Myocyte (in vitro differentiated cells): ENCODE measurements around the gene LYRM2. TPM values are rescaled to one million over a fixed set of nuclear protein-coding genes. Genes with fewer than 3 reads are reported as not detected.

Source experiments
- DNase-seq: peaks from one replicate; pipeline ENCODE4 v3.0.0-alpha.2; 2012; ENCODE audit warnings: low read depth
- total RNA-seq: library from RNA; depleted of rRNA; stranded (reverse); fragments of >200 nt; gene quantifications from 2 replicates; pipeline ENCODE4 v1.2.3, GENCODE V29; 2014

LYRM2 gene
- total RNA-seq, 1 donor from 2014 or later = 44.3 TPM

DNA sequence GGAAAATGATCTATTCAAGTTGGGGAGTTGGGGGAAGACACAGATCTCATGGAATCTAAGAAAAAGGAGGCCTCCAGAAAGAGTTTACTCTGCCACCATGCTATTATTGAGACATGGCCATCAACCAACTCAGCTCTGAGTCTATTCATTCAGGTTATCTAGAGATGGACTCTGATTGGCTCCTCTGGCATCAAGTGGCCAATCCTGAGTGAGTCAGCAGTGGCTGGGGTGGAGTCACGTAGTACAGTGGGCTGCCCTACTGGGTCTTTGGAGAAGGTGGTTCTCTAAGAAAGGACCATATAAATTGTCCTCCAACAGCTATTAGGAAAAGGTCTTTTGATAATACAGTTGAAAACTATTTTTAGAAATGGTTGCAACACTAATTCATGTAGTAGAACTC lies 42.1 kb downstream of the LYRM2 start:
- DNase-seq = no peak

DNA sequence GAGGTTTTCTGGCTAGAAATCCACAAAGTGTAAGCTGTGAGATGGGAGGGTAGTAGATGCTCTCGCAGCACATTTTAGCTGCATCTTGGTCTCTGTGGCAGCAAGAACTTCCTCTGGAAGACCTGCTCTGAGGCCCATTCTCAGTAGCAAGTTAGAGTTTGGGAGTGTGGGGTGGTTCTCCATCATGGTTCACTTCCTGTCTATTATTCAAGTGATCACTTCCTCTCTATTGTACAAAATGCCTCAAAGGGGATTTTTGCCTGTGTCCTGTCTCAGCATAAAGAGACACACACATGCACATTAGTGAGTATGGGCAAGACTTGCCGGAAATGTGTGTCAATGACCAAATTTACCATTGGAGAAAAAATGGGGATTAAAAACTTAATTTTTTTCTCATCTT lies 42.5 kb downstream of the LYRM2 start:
- DNase-seq = no peak

DNA sequence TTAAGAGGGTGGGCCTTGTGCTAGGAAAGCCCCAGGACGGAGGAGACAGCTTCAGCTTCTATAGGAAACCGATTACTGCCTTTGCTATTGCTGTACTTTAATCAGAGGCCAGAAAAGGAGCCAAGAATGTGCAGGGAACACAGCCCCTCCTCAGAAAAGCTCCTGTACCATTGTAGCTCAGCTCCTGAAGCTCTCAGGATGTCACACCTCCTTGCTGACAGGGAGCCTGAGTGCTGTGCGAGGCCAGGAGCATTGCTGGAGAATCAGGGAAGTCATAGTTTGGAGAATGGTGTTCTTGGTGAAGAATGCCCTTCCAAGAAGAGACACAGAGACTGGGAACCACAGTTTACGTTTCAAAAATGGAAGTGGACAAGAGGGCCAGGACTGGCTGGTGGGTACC lies 46.8 kb downstream of the LYRM2 start:
- no peak for DNase-seq

DNA sequence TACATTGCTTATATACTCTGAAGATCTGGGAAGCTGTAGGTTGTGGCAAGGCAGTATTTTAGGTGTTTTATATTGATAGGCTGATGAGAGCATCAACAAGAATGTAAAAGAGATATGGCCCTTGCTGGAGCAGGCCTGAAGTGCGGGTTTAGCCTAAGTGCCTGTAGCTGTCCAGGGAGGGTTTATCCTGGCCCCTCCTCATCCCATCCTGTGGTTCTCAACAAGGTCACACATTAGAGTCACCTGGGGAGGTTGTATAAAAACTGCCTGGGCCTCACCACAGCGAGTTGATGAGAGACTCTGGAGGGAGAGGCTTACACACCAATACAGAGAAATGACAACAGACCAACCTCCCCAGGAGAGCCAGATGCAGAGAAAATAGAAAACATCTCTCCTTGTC lies 48.4 kb downstream of the LYRM2 start:
- no peak for DNase-seq

- no peak for DNase-seq
These were observed 49.1 kb downstream of the LYRM2 start for GRCh38 chr6:89589297-89590025.

- DNase-seq = no peak
These were observed 53.4 kb downstream of the LYRM2 start for GRCh38 chr6:89585154-89585553.

DNA sequence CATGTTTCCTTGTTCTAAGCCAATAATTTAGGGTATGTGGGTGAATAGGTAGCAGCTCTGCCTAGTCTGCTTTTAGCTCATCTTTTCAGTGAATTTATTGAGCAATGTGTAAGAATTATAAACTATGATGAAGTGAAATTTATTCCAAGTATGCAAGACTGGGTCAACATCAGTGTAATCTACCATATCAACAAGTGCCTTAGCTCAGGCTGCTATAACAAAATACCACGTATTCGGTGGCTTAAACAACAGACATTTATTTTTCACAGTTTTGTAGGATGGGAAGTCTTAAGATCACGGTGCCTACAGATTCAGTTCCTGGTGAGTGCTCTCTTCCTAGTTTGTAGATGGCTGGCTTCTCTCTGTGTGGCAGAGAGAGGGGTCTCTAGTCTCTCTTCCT lies 54.0 kb downstream of the LYRM2 start:
- no peak for DNase-seq

DNA sequence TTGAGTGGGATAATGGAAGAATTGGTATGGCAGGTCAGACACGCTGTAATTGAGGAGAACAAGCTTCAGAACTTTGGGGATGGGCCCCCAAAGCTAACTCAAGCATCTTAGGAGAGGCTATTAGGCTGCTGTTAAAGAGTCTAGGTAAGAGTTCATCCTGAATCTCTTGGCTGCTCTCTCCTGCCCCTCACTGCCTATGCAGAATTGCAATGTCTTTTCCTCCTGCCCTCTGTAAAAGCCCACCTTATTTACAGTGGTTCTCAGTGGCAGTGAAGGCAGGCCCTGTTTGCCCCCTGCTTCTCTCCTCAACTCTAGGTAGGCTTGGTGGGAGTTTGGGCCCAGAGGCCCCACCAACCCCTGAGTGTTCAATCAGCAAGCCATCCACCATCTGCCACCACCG lies 55.0 kb downstream of the LYRM2 start:
- DNase-seq = no peak

DNA sequence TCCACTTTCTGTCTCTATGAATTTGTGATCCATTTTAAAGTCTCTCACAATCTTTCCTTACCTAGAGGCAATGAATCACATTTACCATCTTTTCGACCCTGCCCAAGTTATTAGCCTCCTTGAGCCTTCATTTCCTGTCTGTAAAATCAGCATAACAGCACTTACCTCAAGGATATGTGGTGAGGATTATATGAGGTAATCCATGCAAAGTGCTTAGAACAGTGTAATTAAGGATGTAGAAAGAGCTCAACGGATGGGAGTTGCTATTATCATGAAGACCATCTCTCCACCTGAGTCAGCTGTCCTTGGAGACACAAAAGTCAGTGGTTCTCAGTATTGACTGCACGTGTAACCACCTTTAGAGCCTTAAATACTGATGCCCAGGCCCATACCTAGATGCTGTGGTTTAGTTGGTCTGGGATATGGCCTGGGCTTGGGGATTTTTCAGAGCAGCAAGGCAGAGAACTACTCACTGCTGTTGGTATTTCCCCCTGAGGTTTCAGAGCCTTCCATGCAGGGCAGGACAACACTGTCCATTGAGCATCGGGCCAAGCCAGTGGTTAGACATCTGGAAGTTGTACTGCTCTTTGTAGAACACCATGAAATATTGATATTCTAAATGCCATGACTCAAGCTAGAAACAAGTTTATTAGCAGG lies 55.8 kb downstream of the LYRM2 start:
- no peak for DNase-seq

DNA sequence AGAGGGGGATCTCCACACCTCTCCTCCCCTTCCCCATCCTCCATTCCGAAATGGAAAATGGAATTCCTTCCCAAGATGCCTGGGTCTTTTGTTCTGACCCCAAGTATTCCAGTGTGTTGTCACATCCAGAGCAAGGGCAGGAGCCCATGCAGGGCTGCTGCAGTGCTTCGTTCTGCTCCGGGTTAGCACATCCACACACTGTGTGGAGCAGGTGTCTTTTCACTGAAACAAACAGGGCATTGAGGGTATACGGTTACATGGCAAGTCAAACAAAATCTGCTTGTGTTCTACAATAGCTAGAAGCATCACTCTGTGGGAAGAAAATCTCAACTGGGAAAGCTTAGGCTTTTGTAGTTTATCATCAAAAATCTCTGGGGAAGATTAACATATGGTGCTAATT lies 56.9 kb downstream of the LYRM2 start:
- DNase-seq = no peak

GRCh38 chr6:89580997-89581666 lies 57.4 kb downstream of the LYRM2 start:
- no peak for DNase-seq

DNA sequence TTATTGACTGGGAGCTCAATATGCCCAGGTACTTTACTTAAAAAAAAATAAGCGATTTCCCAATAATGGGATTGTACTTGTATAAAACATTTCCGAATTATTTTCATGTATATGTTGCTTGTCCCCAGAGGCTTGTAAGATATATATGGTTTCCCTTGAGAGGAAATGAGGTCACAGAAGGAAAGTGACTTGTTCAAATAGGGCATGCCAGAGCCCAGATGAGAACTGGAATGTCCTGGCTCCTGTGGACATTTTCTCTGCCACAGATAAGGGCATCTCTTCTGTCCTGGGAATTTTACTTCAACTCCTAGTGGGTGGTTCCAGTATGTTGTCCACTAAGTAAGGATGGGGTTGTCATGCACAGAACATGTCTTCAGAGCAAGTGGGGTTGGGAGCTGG lies 63.0 kb downstream of the LYRM2 start:
- DNase-seq = no peak

GRCh38 chr6:89574910-89575561 lies 63.5 kb downstream of the LYRM2 start:
- DNase-seq = no peak

DNA sequence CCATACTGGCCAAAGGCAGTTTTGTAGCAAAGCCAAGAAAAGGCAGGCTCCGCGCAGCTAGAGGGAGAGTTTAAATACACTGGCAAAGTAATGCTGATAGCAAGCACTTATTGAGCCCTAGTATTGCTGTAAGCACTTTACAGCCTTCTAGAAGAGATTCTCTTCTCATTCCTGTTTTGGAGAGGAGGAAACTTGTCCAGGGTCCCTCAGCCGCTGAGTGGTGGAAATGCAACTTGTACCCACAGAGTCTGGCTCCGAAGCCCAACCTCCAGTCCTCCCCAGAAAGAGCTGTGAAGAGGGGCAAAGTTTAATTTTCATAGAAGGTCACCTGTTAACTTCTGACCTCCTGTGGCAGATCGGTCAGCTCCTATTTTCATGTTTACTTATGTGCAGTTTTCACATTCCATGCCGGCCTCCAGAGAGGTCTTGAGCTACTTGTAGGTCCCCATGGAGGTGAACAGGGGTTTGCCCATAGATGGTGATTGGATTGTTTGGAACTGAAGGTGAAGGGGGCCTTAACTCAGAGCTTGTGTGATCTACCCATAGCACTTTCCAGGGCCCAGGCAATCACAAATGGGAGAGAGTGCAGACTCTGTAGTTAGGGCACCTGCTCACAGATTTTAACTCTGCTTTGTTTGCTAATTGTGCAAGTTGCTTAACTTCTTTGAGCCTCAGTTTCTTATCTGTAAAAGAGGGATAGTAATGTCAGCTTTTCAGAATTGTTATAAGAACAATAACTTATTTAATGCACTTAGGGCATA lies 70.7 kb downstream of the LYRM2 start:
- no peak for DNase-seq

DNA sequence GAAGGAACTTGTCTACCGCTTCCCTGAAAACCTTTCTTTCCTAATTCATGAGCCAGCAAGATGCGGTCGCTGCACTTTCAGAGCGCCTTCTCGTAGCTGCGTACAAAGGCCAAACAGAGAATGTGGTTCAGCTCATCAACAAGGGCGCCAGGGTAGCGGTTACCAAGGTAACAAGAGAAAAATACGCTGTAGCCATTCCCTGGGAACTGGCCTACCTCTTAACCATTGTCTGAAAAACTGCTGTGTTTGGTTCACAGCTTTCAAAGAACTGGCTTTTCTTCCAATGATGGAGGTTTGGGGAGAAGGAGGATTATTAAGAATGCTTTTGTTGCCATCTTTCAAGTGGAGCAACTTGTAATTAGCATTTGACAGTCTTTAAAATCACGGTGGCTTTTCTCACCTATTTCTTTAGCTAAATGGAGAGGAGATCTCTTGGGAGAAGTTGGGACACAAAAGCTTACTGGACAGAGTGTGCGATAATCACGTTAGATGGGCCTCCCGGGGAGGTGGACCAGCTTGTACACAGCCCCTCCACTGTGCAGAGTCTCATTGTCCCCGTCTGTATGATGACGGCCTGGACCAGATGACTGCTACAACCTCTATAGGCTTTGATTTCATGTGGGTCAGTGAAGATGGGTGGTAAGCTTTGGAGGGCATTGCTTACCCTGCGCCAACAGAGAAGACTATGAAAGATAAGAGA lies 71.5 kb downstream of the LYRM2 start:
- DNase-seq = no peak

DNA sequence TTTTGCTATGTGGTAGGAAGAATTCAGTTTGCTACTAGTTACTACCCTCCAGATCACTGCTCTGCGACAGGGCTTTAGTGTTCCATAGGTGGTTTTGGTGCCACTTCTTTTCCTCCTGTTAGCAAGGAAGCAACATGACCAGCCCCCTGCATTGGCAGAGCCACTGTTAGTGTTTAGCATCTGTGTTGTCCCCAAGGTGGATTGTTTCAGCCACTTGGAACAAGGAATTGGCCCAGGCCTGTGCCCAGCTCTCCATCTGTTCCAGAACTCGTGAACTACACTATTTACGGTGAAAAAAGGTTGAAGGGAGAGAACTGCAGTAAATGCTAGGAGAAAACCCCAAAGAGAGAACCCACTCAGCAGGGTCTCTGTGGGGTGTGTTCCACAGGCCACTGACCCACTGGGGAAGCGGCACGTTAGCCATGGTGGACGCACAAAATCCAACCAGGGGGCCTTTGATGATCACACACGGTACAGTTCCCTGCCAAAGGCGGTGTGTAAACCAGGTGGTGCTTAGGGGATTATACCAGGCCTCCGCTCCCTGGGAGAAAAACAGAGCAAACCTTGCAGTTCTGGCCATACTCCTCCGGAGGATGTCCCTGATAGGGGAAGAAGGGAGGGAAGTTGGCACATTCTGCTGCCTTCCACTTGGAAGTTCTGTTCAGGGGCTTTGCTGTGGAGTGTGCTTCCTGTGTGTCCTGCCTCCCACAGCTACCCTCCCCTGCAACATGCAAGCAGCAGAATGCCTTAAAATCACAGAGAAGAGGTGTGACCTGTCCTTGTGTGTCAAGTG lies 72.3 kb downstream of the LYRM2 start:
- no peak for DNase-seq

DNA sequence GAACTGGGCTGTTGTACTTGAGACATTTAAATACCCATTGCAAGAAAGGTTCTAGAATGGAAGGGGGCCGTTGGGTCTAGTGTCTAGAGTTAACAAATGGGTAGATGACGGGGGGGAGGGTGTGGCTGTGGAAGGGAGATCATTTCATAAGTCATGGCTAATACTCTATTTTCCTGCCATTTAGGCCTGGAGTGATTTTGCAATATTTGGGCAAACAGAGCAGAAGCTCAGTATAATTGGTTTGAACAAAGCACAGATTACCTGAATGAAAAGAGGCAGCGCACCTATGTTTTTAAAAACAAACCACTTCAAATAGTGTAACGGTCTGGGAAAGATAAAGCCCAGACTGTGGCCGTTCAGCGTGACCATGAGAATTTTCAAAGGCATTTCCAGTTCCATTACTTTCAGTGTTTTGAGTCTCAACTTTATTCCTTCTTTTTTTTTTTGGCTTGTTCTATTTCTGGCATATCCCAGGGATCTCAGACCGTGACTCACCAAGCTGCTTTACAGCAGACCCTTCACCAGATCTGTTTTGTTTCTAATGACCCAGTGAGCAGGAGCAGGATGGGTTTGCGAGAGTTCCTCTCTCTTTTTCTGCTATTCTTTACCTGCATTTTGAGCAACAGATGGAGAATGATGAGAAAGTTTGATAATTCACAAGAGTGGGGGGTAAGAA lies 73.7 kb downstream of the LYRM2 start:
- peak; percentile 9 for DNase-seq

DNA sequence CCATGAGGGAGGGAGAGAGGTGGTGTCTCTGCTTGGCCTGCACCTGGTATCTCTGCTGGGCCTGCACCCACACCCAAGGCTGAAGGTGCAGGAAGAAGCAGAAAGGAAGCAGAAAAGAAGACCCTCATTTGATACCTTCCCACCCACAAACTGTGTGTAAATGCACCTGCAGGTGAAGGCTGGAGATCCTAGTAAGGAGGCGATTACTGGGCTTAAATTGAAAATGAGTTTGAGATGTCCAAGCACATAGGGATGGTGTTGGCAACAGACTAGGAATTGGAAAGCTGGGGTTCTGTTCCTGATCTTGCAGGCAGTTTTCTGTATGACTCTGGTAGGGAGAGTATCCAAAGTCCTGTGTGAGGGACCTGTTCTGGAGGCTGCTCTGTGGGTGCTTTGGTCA lies 74.7 kb downstream of the LYRM2 start:
- DNase-seq = no peak
